DND-41 (cell line): ENCODE results near the gene RUNX3.

ENCODE experiments used
- ATAC-seq: fragments of 200-7000 bp; cut with Tn5 transposase; 3 replicates; pipeline ENCODE4 v1.9.1; 2021; ENCODE audit warnings: low read depth; ENCODE audit not compliant: insufficient read depth
- DNase-seq: peaks from one replicate; pipeline ENCODE4 v3.0.0-alpha.2; 2020
- H2AFZ ChIP-seq: 2 replicates; pipeline ENCODE4 v1.6.0; 2012; ENCODE audit warnings: low read depth, low read length
- H3K27ac ChIP-seq: 2 replicates; pipeline ENCODE4 v1.5.1; 2012; ENCODE audit warnings: low read length, inconsistent platforms
- H3K27me3 ChIP-seq: fragments of 200-600 bp; sonication (generic); 2 replicates; pipeline ENCODE4 v1.6.0; 2012; ENCODE audit warnings: low read length, mild to moderate bottlenecking, inconsistent platforms; ENCODE audit not compliant: insufficient read depth, poor library complexity
- H3K36me3 ChIP-seq: 2 replicates; pipeline ENCODE4 v1.5.1; 2012; ENCODE audit warnings: low read length, inconsistent platforms; ENCODE audit not compliant: insufficient read depth
- H3K4me1 ChIP-seq: 2 replicates; pipeline ENCODE4 v1.5.1; 2012; ENCODE audit warnings: mild to moderate bottlenecking, low read length; ENCODE audit not compliant: insufficient read depth
- H3K4me2 ChIP-seq: 2 replicates; pipeline ENCODE4 v1.6.0; 2012; ENCODE audit warnings: mild to moderate bottlenecking, moderate library complexity, low read length, inconsistent platforms; ENCODE audit not compliant: insufficient read depth
- H3K4me3 ChIP-seq, 2 experiments: fragments of 200-600 bp in 1 of 2; shearing (Covaris generic) in 1 of 2; 2 replicates each; pipeline ENCODE4 v1.5.1; 2012 to 2016; ENCODE audit warnings: inconsistent platforms in 2 of 2, low read length in 2 of 2, mild to moderate bottlenecking in 2 of 2, low read depth in 1 of 2, moderate library complexity in 1 of 2
- H3K79me2 ChIP-seq: 2 replicates; pipeline ENCODE4 v1.6.0; 2012; ENCODE audit warnings: low read length, inconsistent platforms; ENCODE audit not compliant: insufficient read depth
- H3K9ac ChIP-seq: 2 replicates; pipeline ENCODE4 v1.6.0; 2012; ENCODE audit warnings: low read depth, mild to moderate bottlenecking, inconsistent platforms, low read length, moderate library complexity
- H3K9me3 ChIP-seq: 2 replicates; pipeline ENCODE4 v1.5.1; 2012; ENCODE audit warnings: low read length, moderate library complexity, mild to moderate bottlenecking, inconsistent platforms; ENCODE audit not compliant: insufficient read depth, severe bottlenecking
- H4K20me1 ChIP-seq: 2 replicates; pipeline ENCODE4 v1.6.0; 2012; ENCODE audit warnings: low read length; ENCODE audit not compliant: insufficient read depth
- CTCF ChIP-seq: IDR thresholded peaks from 2 replicates; pipeline ENCODE4 v1.5.1; 2012; ENCODE audit warnings: borderline replicate concordance, low read length, moderate library complexity, mild to moderate bottlenecking; ENCODE audit not compliant: poor library complexity, severe bottlenecking; ENCODE audit errors: extremely low read depth
- EZH2 ChIP-seq: IDR thresholded peaks from 3 replicates; pipeline ENCODE4 v1.6.1; 2012; ENCODE audit warnings: borderline replicate concordance, low read depth, mild to moderate bottlenecking, moderate library complexity, low read length, inconsistent platforms; ENCODE audit not compliant: severe bottlenecking

Gene RUNX3

GRCh38 chr1:24849672-24850295 is 80.3 kb downstream of the RUNX3 start:
- H3K27me3 ChIP-seq: peaks cover 5% of the 10 kb centered on the region
- ATAC-seq (no peak), DNase-seq (peak; percentile 26)
- H4K20me1 ChIP-seq: no peaks in the 10 kb centered on the region
- no peaks in the 10 kb centered on the region for H3K36me3 ChIP-seq
- no peaks in the 10 kb centered on the region for H3K79me2 ChIP-seq
- TF ChIP-seq CTCF (peak; percentile 62), EZH2 (no peak)
- no peak overlapping the region for H3K27ac ChIP-seq
- H3K9me3 ChIP-seq: no peaks in the 10 kb centered on the region
- H2AFZ ChIP-seq: no peak overlapping the region
- no peak overlapping the region for H3K4me3 ChIP-seq
- H3K9ac ChIP-seq: no peak overlapping the region
- no peak overlapping the region for H3K4me2 ChIP-seq
- peaks cover 19% of the 10 kb centered on the region for H3K4me1 ChIP-seq
